Fibroblast of lung (primary cell): Measurements from ENCODE around the gene SPATC1L. TPM values are rescaled to one million over a fixed set of nuclear protein-coding genes. Genes with fewer than 3 reads are reported as not detected.

ENCODE experiments used
- DNase-seq, 2 donors: peaks; one replicate each; pipeline versions ENCODE4 v3.0.0 to v3.0.0-alpha.2; 2010; ENCODE audit warnings: low read depth in 2 of 2
- H2AFZ ChIP-seq: 2 replicates; pipeline ENCODE4 v1.5.1; 2012; ENCODE audit warnings: low read length, control low read depth, inconsistent platforms
- H3K27ac ChIP-seq: 2 replicates; pipeline ENCODE4 v1.5.1; 2011; ENCODE audit warnings: low read length, control low read depth; ENCODE audit not compliant: insufficient read depth
- H3K27me3 ChIP-seq: 2 replicates; pipeline ENCODE4 v1.5.1; 2011; ENCODE audit warnings: mild to moderate bottlenecking, low read length; ENCODE audit not compliant: control insufficient read depth, insufficient read depth
- H3K36me3 ChIP-seq: 2 replicates; pipeline ENCODE4 v1.5.1; 2011; ENCODE audit warnings: low read length; ENCODE audit not compliant: control insufficient read depth, insufficient read depth
- H3K4me1 ChIP-seq: 2 replicates; pipeline ENCODE4 v1.5.1; 2011; ENCODE audit warnings: low read length; ENCODE audit not compliant: control insufficient read depth, insufficient read depth; ENCODE audit errors: extremely low read depth
- H3K4me2 ChIP-seq: 2 replicates; pipeline ENCODE4 v1.5.1; 2011; ENCODE audit warnings: low read length, control low read depth; ENCODE audit not compliant: insufficient read depth; ENCODE audit errors: extremely low read depth
- H3K4me3 ChIP-seq, 4 experiments: fragments of 200-600 bp in 1 of 4; sonication (generic) in 1 of 4; replicated peaks in 1 of 4; 2 replicates each; pipeline ENCODE4 v1.5.1; 2011 to 2016; ENCODE audit warnings: low read length in 4 of 4, low read depth in 3 of 4, mild to moderate bottlenecking in 3 of 4, control low read depth in 2 of 4, inconsistent platforms in 1 of 4, mixed read lengths in 1 of 4; ENCODE audit not compliant: insufficient read depth in 1 of 4; ENCODE audit errors: control extremely low read depth in 1 of 4
- H3K79me2 ChIP-seq: 2 replicates; pipeline ENCODE4 v1.5.1; 2012; ENCODE audit warnings: mild to moderate bottlenecking, low read length, inconsistent platforms; ENCODE audit not compliant: control insufficient read depth, insufficient read depth
- H3K9ac ChIP-seq: 2 replicates; pipeline ENCODE4 v1.5.1; 2011; ENCODE audit warnings: mild to moderate bottlenecking, low read length, control low read depth; ENCODE audit not compliant: insufficient read depth
- H3K9me3 ChIP-seq: 2 replicates; pipeline ENCODE4 v1.5.1; 2012; ENCODE audit warnings: low read depth, low read length; ENCODE audit not compliant: control insufficient read depth, insufficient read depth
- H4K20me1 ChIP-seq: 2 replicates; pipeline ENCODE4 v1.5.1; 2011; ENCODE audit warnings: low read length; ENCODE audit not compliant: control insufficient read depth, insufficient read depth; ENCODE audit errors: extremely low read depth
- EZH2 ChIP-seq: IDR thresholded peaks from 2 replicates; pipeline ENCODE4 v1.5.1; 2012; ENCODE audit warnings: low read length, control low read depth, mild to moderate bottlenecking; ENCODE audit errors: missing control alignments
- polyA plus RNA-seq, 2 donors: library from polyadenylated mRNA; depleted of rRNA in 1 of 2; stranded (reverse) in 1 of 2; unstranded in 1 of 2; fragments of >200 nt; gene quantifications; 2 replicates each; pipeline ENCODE4 v1.2.1, GENCODE V29; 2011 to 2012; ENCODE audit warnings: missing spikeins in 1 of 2
- total RNA-seq: library from RNA; depleted of rRNA; stranded (reverse); fragments of >200 nt; gene quantifications from 2 replicates; pipeline ENCODE4 v1.2.1, GENCODE V29; 2014
- TF ChIP-seq, protein P1 (sequence below), 2 donors: IDR thresholded peaks in 1 of 2; conservative IDR thresholded peaks in 1 of 2; 1 replicate in 1 of 2; 2 replicates in 1 of 2; pipeline ENCODE4 v1.5.1; 2011 to 2012; ENCODE audit warnings: low read length in 2 of 2, control low read depth in 1 of 2, inconsistent platforms in 1 of 2, low read depth in 1 of 2, mild to moderate bottlenecking in 1 of 2

SPATC1L gene
- total and polyA plus RNA-seq, 2 donors (not counting 1 experiment from before 2014, with no cell fraction given), result 2.9 to 9.6 TPM

DNA sequence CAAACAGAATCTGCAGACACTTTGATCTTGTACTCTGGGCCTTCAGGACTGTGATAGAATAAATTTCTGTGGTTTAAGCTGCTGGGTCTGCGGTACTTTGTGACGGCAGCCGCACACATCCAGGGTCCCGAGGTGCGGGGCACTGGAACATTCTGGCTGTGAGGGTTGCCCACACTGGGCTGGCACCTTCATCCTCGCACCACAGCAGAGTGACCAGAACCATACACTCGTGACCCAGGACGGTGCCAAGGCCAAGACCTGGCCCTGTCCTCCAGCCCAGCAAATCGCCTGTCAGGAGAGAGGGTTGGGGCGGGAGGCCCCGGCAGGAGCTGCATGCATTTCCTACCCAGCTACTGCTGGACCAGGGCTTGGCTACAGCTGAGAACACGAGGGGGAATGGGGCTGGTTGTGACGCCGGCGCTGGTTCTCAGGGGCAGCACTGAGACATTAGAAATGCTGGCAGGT is 26.2 kb downstream of the SPATC1L start:
- H3K79me2 ChIP-seq, result no peaks in the 10 kb centered on the region
- H3K9me3 ChIP-seq, result no peaks in the 10 kb centered on the region
- H3K27me3 ChIP-seq, result no peaks in the 10 kb centered on the region
- peaks cover 2% of the 10 kb centered on the region for H3K4me1 ChIP-seq
- no peaks in the 10 kb centered on the region for H3K36me3 ChIP-seq
- no peak overlapping the region for H3K4me2 ChIP-seq
- DNase-seq, result no peak
- TF ChIP-seq EZH2, result no peak
- TF ChIP-seq, protein P1, sequence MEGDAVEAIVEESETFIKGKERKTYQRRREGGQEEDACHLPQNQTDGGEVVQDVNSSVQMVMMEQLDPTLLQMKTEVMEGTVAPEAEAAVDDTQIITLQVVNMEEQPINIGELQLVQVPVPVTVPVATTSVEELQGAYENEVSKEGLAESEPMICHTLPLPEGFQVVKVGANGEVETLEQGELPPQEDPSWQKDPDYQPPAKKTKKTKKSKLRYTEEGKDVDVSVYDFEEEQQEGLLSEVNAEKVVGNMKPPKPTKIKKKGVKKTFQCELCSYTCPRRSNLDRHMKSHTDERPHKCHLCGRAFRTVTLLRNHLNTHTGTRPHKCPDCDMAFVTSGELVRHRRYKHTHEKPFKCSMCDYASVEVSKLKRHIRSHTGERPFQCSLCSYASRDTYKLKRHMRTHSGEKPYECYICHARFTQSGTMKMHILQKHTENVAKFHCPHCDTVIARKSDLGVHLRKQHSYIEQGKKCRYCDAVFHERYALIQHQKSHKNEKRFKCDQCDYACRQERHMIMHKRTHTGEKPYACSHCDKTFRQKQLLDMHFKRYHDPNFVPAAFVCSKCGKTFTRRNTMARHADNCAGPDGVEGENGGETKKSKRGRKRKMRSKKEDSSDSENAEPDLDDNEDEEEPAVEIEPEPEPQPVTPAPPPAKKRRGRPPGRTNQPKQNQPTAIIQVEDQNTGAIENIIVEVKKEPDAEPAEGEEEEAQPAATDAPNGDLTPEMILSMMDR (conservative IDR thresholded peaks at IDR 0.05 in 1 of 2, IDR thresholded peaks at IDR 0.05 in 1 of 2; ENCODE audit: low read depth in 1 of 2, low read length in 2 of 2), result no peak
- no peaks in the 10 kb centered on the region for H4K20me1 ChIP-seq
- H2AFZ ChIP-seq, result no peak overlapping the region
- H3K27ac ChIP-seq, result no peak overlapping the region
- no peak overlapping the region for H3K4me3 ChIP-seq
- H3K9ac ChIP-seq, result no peak overlapping the region

DNA sequence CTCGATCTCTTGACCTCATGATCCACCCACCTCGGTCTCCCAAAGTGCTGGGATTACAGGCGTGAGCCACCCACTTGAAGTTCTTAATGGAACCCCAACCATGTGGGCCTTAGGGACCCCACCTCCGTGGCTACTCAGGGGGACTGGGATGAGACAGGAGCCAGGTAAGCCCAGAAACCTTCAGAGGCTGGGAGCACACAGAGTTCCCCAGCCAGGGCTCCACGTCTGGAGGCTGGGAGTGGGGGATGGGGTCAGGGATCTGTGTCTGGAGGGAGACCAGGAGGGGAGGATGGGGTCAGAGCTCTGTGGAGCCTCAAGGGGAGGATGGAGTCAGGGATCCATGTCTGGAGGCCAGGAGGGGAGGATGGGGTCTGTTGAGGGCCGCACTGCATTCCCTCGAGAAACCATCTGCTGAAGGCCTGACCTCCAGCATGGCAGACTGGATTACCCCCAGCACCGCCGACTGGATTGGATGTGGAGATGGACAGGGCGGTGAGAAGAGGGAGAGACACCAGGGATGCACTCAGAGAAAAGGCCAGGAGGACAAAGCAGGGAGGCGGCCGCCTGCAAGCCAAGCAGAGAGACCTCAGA is 26.8 kb downstream of the SPATC1L start:
- no peak overlapping the region for H3K4me3 ChIP-seq

DNA sequence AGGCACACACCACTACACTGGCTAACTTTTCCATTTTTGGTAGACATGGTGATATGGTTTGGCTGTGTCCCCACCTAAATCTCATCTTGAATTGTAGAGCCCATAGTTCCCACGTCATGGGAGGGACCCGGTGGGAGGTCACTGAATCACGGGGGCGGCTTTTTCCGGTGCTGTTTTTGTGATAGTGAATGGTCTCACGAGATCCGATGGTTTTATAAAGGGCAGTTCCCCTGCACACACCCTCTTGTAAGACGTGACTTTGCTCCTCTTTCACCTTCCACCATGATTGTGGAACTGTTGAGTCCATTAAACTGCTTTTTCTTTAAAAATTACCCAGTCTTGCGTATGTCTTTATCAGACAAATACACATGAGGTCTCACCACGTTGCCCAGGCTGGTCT is 27.6 kb downstream of the SPATC1L start:
- no peak overlapping the region for H3K4me3 ChIP-seq
- H4K20me1 ChIP-seq, result no peaks in the 10 kb centered on the region
- H3K79me2 ChIP-seq, result no peaks in the 10 kb centered on the region
- no peak overlapping the region for H2AFZ ChIP-seq
- H3K36me3 ChIP-seq, result no peaks in the 10 kb centered on the region
- H3K9me3 ChIP-seq, result no peaks in the 10 kb centered on the region
- H3K4me1 ChIP-seq, result peaks cover 2% of the 10 kb centered on the region
- H3K27me3 ChIP-seq, result no peaks in the 10 kb centered on the region
- H3K27ac ChIP-seq, result no peak overlapping the region
- H3K4me2 ChIP-seq, result no peak overlapping the region
- no peak for DNase-seq
- no peak overlapping the region for H3K9ac ChIP-seq
- TF ChIP-seq, protein P1 (conservative IDR thresholded peaks at IDR 0.05 in 1 of 2, IDR thresholded peaks at IDR 0.05 in 1 of 2; ENCODE audit: low read depth in 1 of 2, low read length in 2 of 2), result no peak
- no peak for TF ChIP-seq EZH2

More for the DNA sequence above, 26.8 kb downstream of the SPATC1L start:
- TF ChIP-seq, protein P1 (conservative IDR thresholded peaks at IDR 0.05 in 1 of 2, IDR thresholded peaks at IDR 0.05 in 1 of 2; ENCODE audit: low read depth in 1 of 2, low read length in 2 of 2), result no peak
- TF ChIP-seq EZH2, result no peak
- H3K9ac ChIP-seq, result no peak overlapping the region
- no peaks in the 10 kb centered on the region for H3K36me3 ChIP-seq
- no peak for DNase-seq
- no peak overlapping the region for H3K4me2 ChIP-seq
- H4K20me1 ChIP-seq, result no peaks in the 10 kb centered on the region
- H3K79me2 ChIP-seq, result no peaks in the 10 kb centered on the region
- no peak overlapping the region for H3K27ac ChIP-seq
- H3K4me1 ChIP-seq, result peaks cover 2% of the 10 kb centered on the region
- H3K9me3 ChIP-seq, result no peaks in the 10 kb centered on the region
- H3K27me3 ChIP-seq, result no peaks in the 10 kb centered on the region
- H2AFZ ChIP-seq, result no peak overlapping the region
